GM06990 (cell line): ENCODE results near the gene ASS1.

ENCODE experiments used
- DNase-seq: peaks from one replicate; pipeline ENCODE4 v3.0.0-alpha.2; 2011; ENCODE audit not compliant: insufficient read length; ENCODE audit errors: extremely low read depth
- H3K27me3 ChIP-seq: replicated peaks from 2 replicates; pipeline ENCODE4 v1.6.0; 2011; ENCODE audit warnings: low read length; ENCODE audit not compliant: control insufficient read depth, insufficient read depth
- H3K36me3 ChIP-seq: 2 replicates; pipeline ENCODE4 v1.5.1; 2011; ENCODE audit warnings: low read length; ENCODE audit not compliant: control insufficient read depth, insufficient read depth
- H3K4me3 ChIP-seq: replicated peaks from 2 replicates; pipeline ENCODE4 v1.5.1; 2011; ENCODE audit warnings: low read depth, mild to moderate bottlenecking, control low read depth, low read length
- TF ChIP-seq, protein P1 (sequence below): IDR thresholded peaks from 2 replicates; pipeline ENCODE4 v1.5.1; 2011; ENCODE audit warnings: low read length, control low read depth, mild to moderate bottlenecking, inconsistent platforms; ENCODE audit not compliant: insufficient read depth, poor library complexity, severe bottlenecking

ASS1 gene

DNA sequence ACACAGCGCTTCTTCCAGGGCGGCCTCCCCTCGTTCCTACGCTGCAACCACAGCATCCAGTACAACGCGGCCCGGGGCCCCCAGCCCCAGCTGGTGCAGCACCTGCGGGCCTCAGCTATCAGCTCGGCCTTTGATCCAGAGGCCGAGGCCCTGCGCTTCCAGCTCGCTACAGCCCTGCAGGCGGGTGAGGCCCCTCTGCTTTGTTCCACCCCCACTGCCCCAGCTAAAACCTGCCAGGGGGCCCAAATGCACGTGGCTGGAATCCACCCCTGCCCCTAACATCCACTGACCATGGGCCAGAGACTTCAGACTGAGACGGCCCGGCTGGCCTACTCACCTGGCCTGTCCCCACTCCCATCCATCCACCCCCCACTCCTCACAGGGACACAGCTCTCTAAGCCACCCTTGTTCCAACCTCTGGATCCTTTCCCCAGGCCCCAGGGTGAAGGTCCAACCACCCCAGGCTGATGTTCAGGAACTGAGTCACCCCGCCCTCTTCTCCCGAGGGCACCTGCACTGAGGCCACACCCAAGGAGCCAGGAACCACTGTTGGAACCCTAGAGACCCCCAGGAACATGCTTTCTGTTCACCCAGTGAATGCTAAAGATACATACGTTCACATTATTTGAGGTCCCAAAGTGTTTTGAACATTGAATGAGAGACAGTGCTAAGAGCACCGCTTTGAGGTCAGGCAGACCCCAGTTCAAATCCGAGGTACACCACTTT, 18.9 kb upstream of the ASS1 start:
- DNase-seq = no peak
- TF ChIP-seq, protein P1, sequence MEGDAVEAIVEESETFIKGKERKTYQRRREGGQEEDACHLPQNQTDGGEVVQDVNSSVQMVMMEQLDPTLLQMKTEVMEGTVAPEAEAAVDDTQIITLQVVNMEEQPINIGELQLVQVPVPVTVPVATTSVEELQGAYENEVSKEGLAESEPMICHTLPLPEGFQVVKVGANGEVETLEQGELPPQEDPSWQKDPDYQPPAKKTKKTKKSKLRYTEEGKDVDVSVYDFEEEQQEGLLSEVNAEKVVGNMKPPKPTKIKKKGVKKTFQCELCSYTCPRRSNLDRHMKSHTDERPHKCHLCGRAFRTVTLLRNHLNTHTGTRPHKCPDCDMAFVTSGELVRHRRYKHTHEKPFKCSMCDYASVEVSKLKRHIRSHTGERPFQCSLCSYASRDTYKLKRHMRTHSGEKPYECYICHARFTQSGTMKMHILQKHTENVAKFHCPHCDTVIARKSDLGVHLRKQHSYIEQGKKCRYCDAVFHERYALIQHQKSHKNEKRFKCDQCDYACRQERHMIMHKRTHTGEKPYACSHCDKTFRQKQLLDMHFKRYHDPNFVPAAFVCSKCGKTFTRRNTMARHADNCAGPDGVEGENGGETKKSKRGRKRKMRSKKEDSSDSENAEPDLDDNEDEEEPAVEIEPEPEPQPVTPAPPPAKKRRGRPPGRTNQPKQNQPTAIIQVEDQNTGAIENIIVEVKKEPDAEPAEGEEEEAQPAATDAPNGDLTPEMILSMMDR = no peak
- Histone ChIP-seq H3K27me3 (no peaks in the 10 kb centered on the region; the same call in none of the 2 replicates), H3K36me3 (no peaks in the 10 kb centered on the region), H3K4me3 (no peak overlapping the region)

- no peak for DNase-seq
- TF ChIP-seq, protein P1 = no peak
- H3K36me3 ChIP-seq = no peaks in the 10 kb centered on the region
- no peaks in the 10 kb centered on the region; the same call in none of the 2 replicates for H3K27me3 ChIP-seq
- H3K4me3 ChIP-seq = no peak overlapping the region
Observed at GRCh38 chr9:130426467-130426773, 18.3 kb upstream of the ASS1 start.

GRCh38 chr9:130426883-130427282, 17.9 kb upstream of the ASS1 start:
- H3K36me3 ChIP-seq = no peaks in the 10 kb centered on the region
- TF ChIP-seq, protein P1 = no peak
- H3K27me3 ChIP-seq = no peaks in the 10 kb centered on the region; the same call in none of the 2 replicates
- DNase-seq = no peak
- H3K4me3 ChIP-seq = no peak overlapping the region

GRCh38 chr9:130427326-130427725, 17.4 kb upstream of the ASS1 start:
- H3K36me3 ChIP-seq = no peaks in the 10 kb centered on the region
- DNase-seq = no peak
- TF ChIP-seq, protein P1 = no peak
- H3K4me3 ChIP-seq = no peak overlapping the region
- no peaks in the 10 kb centered on the region; the same call in none of the 2 replicates for H3K27me3 ChIP-seq

DNA sequence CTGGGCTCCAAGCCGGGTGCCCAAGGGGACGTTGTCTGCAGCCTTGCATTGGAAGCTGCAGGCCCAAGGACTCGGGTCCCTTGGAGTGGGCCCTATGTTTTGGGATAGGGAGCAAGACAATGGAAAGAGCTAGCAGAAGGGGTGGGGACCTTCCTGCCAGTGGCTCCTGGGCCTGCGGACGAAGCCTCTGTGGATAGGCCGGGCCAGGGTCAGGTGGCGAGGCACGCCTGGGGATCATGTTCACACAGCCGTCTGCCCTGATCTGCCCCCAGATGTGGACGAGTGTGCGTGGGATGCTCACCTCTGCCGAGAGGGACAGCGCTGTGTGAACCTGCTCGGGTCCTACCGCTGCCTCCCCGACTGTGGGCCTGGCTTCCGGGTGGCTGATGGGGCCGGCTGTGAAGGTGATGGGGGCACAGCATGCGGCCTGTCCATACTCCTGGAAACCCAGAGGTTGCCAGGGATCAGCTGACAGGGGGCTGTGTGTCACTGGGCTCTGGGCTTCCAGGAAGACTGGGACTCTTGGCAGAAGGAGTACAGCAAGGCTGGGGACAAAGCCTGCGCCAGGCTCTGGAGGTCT, 16.6 kb upstream of the ASS1 start:
- Histone ChIP-seq H3K27me3 (no peaks in the 10 kb centered on the region; the same call in none of the 2 replicates), H3K36me3 (no peaks in the 10 kb centered on the region), H3K4me3 (no peak overlapping the region)
- no peak for DNase-seq
- TF ChIP-seq, protein P1 = no peak
